ENCODE data around the gene GCGR.
A peak's percentile ranks its signal among the peaks of the same experiment; 100 is the strongest.

GCGR gene

GRCh38 chr17:81807839-81808238 lies 3.9 kb downstream of the GCGR start:
- TF ChIP-seq GATA3 (IDR thresholded peaks at IDR 0.05; ENCODE audit: low read depth, low read length) (no peak), GATA2 (IDR thresholded peaks at IDR 0.05; ENCODE audit: low read depth, low read length) (no peak)

GRCh38 chr17:81808778-81809555 lies 5.0 kb downstream of the GCGR start:
- no peak for TF ChIP-seq GATA2 (IDR thresholded peaks at IDR 0.05; ENCODE audit: low read depth, low read length)
- TF ChIP-seq GATA3 (IDR thresholded peaks at IDR 0.05; ENCODE audit: low read depth, low read length): no peak

GRCh38 chr17:81809556-81809998 lies 5.6 kb downstream of the GCGR start:
- no peak for TF ChIP-seq GATA2 (IDR thresholded peaks at IDR 0.05; ENCODE audit: low read depth, low read length)
- TF ChIP-seq GATA3 (IDR thresholded peaks at IDR 0.05; ENCODE audit: low read depth, low read length): no peak

GRCh38 chr17:81810476-81810875 lies 6.5 kb downstream of the GCGR start:
- no peak for TF ChIP-seq GATA2 (IDR thresholded peaks at IDR 0.05; ENCODE audit: low read depth, low read length)
- no peak for TF ChIP-seq GATA3 (IDR thresholded peaks at IDR 0.05; ENCODE audit: low read depth, low read length)

- no peak for TF ChIP-seq GATA3 (IDR thresholded peaks at IDR 0.05; ENCODE audit: low read depth, low read length)
- no peak for TF ChIP-seq GATA2 (IDR thresholded peaks at IDR 0.05; ENCODE audit: low read depth, low read length)
These were observed 7.1 kb downstream of the GCGR start for GRCh38 chr17:81810892-81811704.

GRCh38 chr17:81811705-81812570 lies 8.0 kb downstream of the GCGR start:
- no peak for TF ChIP-seq GATA3 (IDR thresholded peaks at IDR 0.05; ENCODE audit: low read depth, low read length)
- 0 out of 2 replicates have a peak, but pooled peaks have one; percentile 17 for TF ChIP-seq GATA2 (IDR thresholded peaks at IDR 0.05; ENCODE audit: low read depth, low read length)

- TF ChIP-seq GATA2 (IDR thresholded peaks at IDR 0.05; ENCODE audit: low read depth, low read length) (no peak), GATA3 (IDR thresholded peaks at IDR 0.05; ENCODE audit: low read depth, low read length) (no peak)
These were observed 8.8 kb downstream of the GCGR start for GRCh38 chr17:81812571-81813370.

GRCh38 chr17:81813371-81813684 lies 9.4 kb downstream of the GCGR start:
- TF ChIP-seq GATA3 (IDR thresholded peaks at IDR 0.05; ENCODE audit: low read depth, low read length): no peak
- TF ChIP-seq GATA2 (IDR thresholded peaks at IDR 0.05; ENCODE audit: low read depth, low read length): no peak

- no peak for TF ChIP-seq GATA2 (IDR thresholded peaks at IDR 0.05; ENCODE audit: low read depth, low read length)
These were observed 10.1 kb downstream of the GCGR start for GRCh38 chr17:81813861-81814683.

- TF ChIP-seq GATA2 (IDR thresholded peaks at IDR 0.05; ENCODE audit: low read depth, low read length) (no peak), GATA3 (IDR thresholded peaks at IDR 0.05; ENCODE audit: low read depth, low read length) (no peak)
These were observed 11.0 kb downstream of the GCGR start for GRCh38 chr17:81814748-81815645.

GRCh38 chr17:81815646-81815986 lies 11.7 kb downstream of the GCGR start:
- TF ChIP-seq GATA2 (IDR thresholded peaks at IDR 0.05; ENCODE audit: low read depth, low read length): no peak
- TF ChIP-seq GATA3 (IDR thresholded peaks at IDR 0.05; ENCODE audit: low read depth, low read length): no peak

- no peak for TF ChIP-seq GATA2 (IDR thresholded peaks at IDR 0.05; ENCODE audit: low read depth, low read length)
- no peak for TF ChIP-seq GATA3 (IDR thresholded peaks at IDR 0.05; ENCODE audit: low read depth, low read length)
These were observed 13.8 kb downstream of the GCGR start for GRCh38 chr17:81817758-81818147.

Data from SH-SY5Y (cell line).